Stimulated activated CD8-positive, alpha-beta memory T cell treated with anti-CD3 and anti-CD28 coated beads, Interleukin-2, amount 100 ng/mL, for 48 hours (primary cell): ENCODE measurements around the gene BTG2.
A peak's percentile ranks its signal among the peaks of the same experiment; 100 is the strongest.

ENCODE experiments used
- DNase-seq, 2 donors: peaks; one replicate each; pipeline ENCODE4 v3.0.0-alpha.2; 2020; ENCODE audit warnings: low read depth in 2 of 2

BTG2 gene

GRCh38 chr1:203316626-203317093 is 11.3 kb downstream of the BTG2 start:
- DNase-seq = no peak

DNA sequence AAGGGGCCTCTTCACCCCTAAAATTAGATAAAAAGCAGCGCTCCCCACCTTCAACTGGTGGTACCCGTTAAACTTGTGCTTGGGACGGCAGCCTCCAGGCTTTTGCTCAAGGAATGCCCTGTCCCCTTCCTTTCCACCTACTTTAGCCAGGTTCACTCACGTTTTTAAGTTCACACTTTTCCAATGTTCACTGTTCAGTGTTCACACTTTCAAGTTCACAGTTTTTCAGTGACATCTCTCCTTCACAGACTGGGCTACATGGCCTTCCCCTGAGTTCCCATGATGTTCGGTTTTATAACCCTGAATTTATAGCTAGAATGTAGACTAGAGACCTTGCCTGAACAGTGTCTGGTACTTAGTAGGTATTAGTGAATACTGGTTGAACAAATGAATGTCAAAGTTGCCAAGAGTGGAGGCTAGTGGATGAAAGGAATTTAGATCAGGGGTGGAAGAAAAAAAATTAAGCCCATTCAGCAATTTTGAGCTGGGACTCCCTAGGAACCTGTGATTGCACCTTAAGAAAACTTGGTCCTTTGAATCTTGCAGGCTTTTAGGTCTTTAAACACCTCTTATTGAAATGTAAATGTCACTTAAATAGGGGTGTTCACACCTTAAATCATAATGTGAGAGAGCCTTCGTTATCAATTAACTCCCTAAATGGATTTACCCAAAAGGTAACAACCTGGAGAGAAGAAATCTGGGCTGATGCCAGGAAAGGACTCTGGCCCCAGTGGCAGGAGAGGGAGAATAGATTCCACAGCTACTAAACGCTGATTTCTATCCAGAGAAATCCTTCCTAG is 12.3 kb downstream of the BTG2 start:
- DNase-seq = no peak

DNA sequence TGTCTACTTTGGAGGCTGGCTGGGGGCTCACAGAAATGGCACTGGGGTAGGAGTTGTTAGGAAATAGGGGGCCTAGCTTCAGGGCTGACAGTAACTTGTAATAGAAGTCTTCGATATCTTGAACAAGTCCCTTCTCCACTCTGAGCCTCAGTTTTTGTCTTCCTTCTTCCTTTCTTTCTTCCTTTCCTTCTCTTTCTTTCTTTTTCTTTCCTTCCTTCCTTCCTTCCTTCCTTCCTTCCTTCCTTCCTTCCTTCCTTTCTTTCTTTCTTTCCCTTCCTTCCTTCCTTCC is 12.9 kb downstream of the BTG2 start:
- no peak for DNase-seq

DNA sequence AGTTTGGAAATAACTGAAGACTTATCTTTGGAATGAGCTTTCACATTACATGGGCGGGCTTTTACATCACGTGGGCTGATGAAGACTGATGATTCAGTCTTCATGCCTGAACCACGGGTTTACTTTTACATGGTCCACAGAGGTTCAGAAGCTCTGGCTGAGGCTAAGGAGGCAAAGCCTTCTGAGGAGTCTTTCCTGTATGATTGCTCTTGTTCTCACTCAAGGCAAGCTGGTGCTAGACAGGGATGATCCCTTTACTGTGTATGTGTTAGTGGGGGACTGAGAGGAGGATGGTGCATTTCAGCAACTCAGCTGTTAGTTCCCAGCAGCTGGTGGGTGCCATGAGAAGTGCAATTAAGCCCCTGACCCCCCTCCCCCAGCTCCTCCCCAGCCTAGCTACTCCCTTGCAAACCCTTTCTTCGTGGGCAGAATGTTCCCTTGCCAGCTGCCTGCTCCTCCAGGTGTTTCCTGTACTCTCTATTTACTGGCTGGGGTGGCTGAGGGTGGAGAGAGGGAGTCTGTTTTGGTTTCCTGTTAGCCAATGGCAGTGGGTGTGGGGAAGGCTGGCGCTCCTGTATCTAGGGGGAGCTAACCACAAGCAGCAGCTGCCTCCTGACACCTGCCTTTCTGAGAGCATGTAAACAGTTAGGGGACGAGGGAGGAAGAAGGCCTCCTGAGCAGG is 15.4 kb downstream of the BTG2 start:
- no peak for DNase-seq

DNA sequence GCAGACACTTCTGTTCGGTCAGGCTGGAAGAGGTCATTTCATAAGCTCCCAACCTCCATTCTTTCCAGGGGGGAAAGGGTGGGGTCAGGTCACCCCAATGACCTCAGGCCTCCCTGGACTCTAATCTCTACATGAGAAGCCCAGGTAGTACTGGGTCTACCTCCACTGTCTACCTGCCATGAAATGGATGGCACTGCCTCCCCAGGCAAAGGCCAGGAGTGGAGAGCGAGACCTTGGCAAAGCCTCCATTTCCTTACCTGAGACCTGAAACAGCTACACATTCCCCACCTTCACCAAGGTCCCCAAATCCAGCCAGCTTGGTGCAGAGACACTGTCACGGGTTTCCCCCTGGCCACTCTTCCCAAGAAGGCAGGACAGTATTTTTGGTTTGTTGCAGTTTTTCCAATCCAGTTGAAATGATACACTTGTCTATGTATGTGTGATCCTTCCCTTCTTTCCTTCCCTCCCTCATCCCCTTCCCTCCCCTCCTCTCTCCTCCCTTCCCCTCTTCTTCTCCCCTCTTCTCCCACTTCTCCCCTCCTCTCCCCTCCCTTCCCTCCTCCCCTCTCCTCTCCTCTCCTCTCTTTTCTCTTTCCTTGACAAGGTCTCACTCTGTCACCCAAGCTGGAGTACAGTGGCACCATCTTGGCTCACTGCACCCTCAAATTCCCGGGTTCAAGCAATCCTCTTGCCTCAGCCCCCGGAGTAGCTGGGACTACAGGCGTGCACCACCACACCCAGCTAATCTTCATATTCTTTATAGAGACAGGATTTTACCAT is 16.1 kb downstream of the BTG2 start:
- no peak for DNase-seq

GRCh38 chr1:203322500-203323179 is 17.3 kb downstream of the BTG2 start:
- no peak for DNase-seq

- no peak for DNase-seq
Observed at GRCh38 chr1:203323587-203323986, 18.3 kb downstream of the BTG2 start.

DNA sequence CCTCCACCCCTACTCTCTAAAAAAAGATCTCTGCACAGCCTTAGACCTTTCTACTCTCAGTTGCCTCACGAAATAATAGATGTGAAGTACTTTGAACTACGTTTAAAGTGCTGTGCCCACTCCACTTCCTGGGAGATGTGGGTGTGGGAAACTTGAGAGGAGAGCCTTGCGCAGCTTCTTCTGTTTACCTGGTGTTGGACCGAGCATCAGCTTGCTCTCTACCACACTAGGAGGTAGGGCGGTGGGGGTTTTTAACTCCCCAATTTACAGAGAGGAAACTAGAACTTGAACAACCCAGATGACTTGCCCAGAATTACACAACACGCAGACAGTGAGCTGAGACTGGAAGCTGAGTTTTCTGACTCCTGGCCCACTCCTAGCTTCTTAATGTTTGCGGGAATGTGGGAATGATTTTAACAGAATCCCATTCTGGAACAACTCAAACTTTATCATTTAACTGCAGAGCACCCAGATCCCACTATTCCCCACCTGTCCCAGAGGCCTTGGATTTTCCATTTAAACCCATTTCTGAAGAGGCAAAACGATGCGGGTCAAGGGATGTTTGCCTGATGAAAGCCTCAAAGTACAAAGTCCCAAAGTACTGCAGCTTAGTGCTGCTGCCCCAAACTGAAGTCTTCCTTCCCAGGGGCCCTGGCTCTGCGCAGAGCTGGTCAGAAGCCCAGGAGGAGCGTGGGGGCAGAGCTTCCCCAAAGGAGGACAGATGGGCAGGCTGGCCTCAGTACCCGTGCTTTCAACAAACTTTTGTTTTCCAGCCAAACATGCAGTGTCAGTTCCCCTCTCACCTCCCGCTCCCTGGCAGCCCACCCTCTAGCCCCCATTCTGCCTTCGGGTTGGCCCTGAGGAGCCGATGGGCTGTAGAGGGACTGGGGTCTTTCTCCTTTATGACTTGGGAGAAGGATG is 19.0 kb downstream of the BTG2 start:
- no peak for DNase-seq

DNA sequence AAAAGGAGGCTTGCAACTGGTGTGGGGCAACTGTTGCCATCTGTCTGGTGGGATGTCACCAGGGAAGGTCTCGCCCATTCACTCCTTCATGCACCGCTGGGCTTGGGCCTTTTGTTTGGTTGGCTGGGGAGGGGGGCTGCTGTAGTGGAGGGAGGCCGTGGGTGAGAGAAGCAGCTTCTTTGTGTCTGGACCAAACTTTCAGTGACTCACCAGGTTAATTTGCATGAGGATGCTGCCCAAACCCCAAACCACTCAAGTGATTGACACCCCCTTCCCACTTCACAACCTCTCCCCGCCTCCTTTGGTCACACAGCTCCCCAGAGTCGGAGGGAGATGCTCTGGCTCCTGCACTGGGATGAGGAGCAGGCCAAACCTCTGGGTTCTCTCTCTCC is 19.7 kb downstream of the BTG2 start:
- DNase-seq = no peak

DNA sequence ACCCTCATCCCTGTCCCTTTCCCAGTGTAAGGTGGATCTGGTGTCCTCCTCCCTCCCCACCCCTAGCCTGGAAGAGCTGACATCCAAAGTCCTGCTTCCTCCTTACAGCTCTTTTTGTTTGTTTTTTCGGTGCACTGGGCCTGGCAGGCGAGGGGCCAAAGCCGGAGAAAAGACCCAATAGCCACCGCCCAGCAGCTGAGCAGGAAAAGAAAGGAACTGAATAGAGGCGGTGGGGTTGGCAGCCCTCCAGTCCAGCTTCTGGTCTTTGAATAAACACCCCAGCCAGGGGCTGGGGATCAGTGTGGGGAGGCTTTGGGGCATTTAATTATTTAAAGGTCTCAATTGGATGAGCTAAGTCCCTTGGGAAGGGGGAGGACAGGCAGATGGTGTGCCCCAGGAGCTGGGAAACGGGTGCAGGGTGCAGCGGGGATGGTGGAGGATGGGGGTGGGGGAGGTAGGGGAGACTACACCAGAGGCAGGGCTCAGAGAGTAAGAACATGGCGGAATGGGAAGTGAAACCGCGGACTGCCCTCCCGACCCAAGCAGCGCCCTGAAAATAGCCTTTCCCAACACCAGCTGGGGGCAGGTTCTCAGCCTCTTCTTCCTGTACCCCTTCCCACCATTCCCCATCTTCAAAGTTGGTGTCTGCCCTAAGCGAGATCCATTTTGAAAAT is 20.2 kb downstream of the BTG2 start:
- no peak for DNase-seq

- DNase-seq = peak; percentile 91 to 92
Observed at GRCh38 chr1:203326830-203327683, 21.7 kb downstream of the BTG2 start.

- peak in 1 of 2 donors; percentile 51 for DNase-seq
Observed at GRCh38 chr1:203327684-203328457, 22.6 kb downstream of the BTG2 start.

DNA sequence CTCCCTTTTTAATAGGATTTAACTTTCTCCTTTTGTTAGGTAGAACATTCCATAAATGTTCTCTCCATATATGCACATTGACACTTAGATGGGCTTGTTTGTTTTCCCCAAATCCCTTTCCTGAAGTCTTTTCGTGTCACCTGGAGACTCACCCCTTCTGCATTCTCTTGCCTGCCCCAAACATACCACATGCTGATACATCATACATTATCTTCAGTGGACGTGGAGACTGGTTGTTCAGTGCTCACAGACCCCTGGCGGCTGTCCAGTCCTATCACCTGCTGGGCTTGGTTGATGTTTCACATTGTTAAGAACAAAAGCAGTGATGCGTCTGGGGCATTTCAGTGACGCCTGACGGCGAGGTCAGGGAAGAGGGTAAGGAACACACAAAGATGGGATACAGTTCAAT is 23.4 kb downstream of the BTG2 start:
- DNase-seq = no peak

- DNase-seq = no peak
Observed at GRCh38 chr1:203331224-203331623, 25.9 kb downstream of the BTG2 start.

DNA sequence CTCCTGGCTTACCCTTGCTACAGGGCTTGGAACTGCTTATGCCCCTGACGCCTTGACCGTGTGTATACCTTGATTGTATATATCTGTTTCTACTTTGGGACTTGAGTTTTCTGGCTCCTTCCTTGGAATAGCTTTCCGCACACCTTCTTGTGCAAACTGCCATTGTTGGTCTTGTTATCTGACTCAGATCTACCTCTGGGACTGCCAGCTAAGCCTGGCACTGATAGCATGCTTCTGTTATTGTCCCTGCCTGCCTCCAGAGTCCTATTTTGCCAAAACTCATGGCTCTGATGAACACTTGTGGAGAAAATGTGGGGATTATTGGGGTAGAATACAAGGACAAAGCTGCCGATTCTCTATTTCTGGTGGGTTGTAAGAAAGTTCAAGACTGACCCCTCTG is 30.2 kb downstream of the BTG2 start:
- DNase-seq = no peak

- no peak for DNase-seq
Observed at GRCh38 chr1:203336097-203336496, 30.8 kb downstream of the BTG2 start.

- DNase-seq = peak in 1 of 2 donors; percentile 34
Observed at GRCh38 chr1:203338335-203339036, 33.2 kb downstream of the BTG2 start.
